HFF-Myc (cell line): ENCODE measurements around the gene GNA12.

Experiments used
- DNase-seq: peaks from one replicate; pipeline ENCODE4 v3.0.0-alpha.2; 2011; ENCODE audit warnings: low read depth; ENCODE audit errors: extremely low read depth
- H3K4me3 ChIP-seq: replicated peaks from 2 replicates; pipeline ENCODE4 v1.5.1; 2011; ENCODE audit warnings: low read depth, mild to moderate bottlenecking, control low read depth, low read length
- TF ChIP-seq, protein P1 (sequence below): IDR thresholded peaks from 2 replicates; pipeline ENCODE4 v1.5.1; 2012; ENCODE audit warnings: mild to moderate bottlenecking, low read depth, low read length, control low read depth; ENCODE audit errors: missing control alignments

GNA12 gene

GRCh38 chr7:2832461-2832860 lies 11.6 kb downstream of the GNA12 start:
- H3K4me3 ChIP-seq, result no peak overlapping the region
- TF ChIP-seq, protein P1, sequence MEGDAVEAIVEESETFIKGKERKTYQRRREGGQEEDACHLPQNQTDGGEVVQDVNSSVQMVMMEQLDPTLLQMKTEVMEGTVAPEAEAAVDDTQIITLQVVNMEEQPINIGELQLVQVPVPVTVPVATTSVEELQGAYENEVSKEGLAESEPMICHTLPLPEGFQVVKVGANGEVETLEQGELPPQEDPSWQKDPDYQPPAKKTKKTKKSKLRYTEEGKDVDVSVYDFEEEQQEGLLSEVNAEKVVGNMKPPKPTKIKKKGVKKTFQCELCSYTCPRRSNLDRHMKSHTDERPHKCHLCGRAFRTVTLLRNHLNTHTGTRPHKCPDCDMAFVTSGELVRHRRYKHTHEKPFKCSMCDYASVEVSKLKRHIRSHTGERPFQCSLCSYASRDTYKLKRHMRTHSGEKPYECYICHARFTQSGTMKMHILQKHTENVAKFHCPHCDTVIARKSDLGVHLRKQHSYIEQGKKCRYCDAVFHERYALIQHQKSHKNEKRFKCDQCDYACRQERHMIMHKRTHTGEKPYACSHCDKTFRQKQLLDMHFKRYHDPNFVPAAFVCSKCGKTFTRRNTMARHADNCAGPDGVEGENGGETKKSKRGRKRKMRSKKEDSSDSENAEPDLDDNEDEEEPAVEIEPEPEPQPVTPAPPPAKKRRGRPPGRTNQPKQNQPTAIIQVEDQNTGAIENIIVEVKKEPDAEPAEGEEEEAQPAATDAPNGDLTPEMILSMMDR, result no peak
- no peak for DNase-seq

GRCh38 chr7:2830609-2831376 lies 13.3 kb downstream of the GNA12 start:
- no peak for DNase-seq
- TF ChIP-seq, protein P1, result no peak
- no peak overlapping the region for H3K4me3 ChIP-seq

- no peak for DNase-seq
- H3K4me3 ChIP-seq, result no peak overlapping the region
- TF ChIP-seq, protein P1, result no peak
Observed at GRCh38 chr7:2829040-2829439, 15.1 kb downstream of the GNA12 start.

- DNase-seq, result no peak
- TF ChIP-seq, protein P1, result no peak
- H3K4me3 ChIP-seq, result no peak overlapping the region
Observed at GRCh38 chr7:2826771-2827170, 17.3 kb downstream of the GNA12 start.

DNA sequence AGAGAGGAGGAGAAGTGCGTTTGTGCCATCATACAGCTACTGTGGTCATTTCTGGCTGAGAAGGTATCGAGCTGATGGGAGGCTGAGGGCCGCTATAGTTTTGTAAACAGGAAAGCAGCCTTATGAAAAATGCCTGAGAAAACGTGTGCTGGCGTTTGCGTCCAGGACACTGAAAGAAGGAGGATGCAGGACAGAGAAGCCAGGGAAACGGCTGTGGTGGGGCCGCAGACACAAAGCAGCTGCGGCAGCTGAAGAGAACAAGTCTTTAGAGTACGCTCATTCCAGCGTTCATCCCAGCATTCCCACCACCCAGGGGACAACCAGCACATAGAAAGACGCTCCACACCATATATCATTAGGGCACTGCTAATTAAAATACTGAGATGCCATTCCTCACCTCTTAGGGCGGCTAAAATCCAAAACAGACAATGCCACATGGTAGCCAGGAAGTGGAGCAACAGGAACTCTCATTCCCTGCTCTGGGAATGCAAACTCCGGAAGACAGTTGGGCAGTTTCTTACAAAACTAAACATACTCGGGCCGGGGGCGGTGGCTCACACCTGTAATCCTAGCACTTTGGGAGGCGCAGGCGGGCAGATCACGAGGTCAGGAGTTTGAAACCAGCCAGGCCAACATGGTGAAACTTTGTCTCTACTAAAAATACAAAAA lies 18.4 kb downstream of the GNA12 start:
- DNase-seq, result no peak
- TF ChIP-seq, protein P1, result no peak
- H3K4me3 ChIP-seq, result no peak overlapping the region

DNA sequence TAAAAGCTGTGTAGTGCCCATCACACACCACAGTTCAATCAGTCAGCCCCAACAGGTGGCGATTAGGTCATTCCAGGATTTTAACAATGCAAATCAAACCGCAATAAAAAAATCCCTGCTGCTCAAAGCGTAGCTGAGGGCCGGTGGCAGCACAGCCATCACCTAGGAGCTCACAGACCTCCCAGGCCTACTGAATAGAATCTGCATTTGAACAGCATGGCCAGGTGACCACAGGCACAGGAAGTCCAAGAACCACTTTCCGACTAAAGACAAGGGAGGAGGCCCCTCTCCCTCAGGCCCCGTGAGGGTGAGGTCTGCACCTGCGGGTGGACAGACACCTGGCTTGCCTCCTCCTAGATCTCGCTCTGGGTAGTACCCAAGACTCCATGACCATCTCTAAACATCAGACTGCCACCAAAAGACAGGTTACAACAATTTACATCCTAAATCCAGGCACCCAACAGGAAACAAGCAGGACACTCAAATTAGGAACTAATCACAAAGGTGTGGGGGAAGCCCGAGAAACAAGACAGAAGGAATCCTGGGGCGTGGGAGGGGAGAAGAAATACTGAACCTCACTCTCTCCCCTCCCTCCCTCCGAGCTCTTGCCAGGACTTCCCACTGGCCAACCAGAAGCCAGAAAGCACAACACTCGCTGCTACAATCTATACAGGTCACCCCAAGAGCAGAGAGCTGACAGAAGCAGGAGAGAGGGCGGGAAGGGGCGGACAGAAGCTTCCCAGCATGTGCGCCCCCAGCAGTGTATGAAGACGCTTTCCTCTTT lies 19.2 kb downstream of the GNA12 start:
- no peak for DNase-seq
- no peak overlapping the region for H3K4me3 ChIP-seq
- TF ChIP-seq, protein P1, result no peak
